Epidermal melanocyte (primary cell): Measurements from ENCODE around the gene DFFB.
A peak's percentile ranks its signal among the peaks of the same experiment; 100 is the strongest.

Experiments
- DNase-seq: peaks from one replicate; pipeline ENCODE4 v3.0.0; 2011; ENCODE audit warnings: low spot score; ENCODE audit not compliant: insufficient read length

Gene DFFB

DNA sequence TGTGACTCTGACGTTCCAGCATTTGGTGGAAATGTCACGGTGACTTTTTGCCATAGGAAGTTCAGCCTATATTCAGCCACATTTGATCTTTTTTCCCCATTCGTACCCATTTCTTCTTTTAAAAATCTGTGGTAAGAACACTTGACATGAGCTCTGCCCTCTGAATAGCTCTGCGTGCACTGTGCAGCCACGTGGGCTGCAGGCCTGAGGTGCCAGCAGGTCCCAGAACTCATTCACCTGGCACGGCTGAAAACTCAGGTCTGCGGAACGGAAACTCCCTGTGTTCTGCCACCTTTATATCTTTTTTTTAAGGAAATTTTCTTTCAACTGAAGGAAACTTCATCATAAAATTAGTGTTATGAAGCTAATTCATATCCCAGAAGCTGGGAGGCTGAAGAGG lies 28.9 kb upstream of the DFFB start:
- DNase-seq: no peak

DNA sequence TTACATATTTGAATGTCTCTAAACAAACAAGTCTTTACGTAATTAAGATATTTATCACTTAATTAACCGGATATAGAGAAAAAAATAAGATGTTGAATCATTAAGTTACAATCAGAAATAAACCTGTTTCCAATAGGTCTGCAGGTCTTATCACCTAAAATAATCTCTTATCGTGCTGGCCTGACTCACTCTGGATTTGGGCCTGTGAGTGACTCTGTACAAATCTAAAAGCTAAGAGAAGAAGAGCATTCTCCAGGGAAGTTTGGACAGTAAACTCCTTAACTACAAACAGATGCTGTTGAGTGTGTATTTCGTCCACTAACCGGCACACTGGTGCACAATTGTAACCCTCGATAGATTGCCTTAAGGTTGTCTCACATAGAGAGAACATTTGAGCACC lies 25.6 kb upstream of the DFFB start:
- DNase-seq: no peak

DNA sequence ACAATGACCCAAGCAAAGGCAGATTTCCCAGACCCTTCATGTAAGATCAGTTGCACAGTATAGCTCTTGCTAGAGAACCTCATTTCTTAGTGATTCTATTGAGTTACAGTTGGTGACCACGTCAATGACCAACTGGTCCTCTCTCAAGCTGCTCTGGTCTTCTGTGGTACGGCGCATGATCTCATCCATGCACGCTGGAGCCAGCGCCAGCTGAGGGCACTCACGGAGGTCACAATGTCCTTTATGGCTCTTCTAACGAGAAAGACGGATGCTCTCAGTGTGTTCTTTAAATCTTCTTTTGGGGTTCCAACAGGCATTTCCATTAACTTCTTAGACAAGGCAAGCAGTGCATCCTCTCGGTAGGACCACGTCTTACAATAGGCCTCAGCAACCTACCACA lies 22.6 kb upstream of the DFFB start:
- no peak for DNase-seq

DNA sequence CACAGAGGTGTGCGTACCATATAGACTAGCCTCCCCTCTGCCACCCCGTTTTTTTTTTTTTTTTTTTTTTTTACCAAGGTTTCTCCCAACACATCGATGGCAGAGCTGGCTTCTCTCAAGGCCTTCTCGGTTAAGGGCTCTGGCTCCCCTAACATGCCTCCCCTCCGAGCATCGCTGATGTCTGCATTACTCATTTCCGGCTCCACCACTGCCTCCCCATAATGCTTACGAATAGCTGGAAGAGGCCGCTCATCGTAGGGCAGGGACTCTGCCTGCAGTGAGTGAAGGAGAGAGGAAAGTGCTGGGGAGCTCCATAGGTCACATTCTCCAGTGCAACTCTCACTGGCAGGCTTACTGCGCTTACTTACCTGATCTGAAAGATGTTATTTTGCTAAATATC lies 20.9 kb upstream of the DFFB start:
- DNase-seq: no peak

DNA sequence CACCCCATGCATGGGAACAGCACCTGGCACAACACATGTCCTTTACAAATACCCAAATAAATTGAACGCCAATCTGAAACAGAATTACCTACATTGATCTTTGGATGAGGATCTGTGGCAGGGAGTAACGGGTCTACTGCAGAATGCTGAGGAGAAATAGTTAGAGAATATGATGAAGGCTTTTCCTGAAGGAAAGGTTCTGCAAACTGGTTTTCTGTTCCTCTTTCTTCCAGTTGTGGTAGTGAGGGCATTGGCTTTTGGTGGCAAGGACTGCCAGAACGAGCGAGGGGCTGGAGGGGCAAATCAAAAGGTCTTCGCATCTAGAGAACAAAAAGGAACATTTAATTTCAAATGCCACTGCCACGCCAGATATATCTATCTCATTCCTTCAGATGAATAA lies 20.1 kb upstream of the DFFB start:
- no peak for DNase-seq

DNA sequence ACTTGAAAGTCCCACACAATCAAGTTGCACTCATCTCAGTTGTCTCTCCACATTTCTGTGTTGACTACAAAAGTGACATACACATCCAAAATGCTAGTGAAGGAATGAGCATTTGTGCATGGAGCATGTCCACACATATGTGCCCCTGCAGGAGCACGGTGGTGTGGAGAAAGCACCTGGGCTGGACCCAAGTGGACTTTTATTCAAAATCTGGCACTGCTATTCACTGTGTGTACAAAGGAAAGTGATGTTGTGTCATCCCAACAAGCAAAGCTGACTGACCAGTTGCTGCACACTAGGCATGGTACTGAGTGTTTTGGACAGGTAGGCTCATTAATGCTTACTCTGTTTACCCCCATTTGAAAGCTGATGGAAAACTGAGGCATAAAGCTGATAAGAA lies 19.6 kb upstream of the DFFB start:
- DNase-seq: no peak

DNA sequence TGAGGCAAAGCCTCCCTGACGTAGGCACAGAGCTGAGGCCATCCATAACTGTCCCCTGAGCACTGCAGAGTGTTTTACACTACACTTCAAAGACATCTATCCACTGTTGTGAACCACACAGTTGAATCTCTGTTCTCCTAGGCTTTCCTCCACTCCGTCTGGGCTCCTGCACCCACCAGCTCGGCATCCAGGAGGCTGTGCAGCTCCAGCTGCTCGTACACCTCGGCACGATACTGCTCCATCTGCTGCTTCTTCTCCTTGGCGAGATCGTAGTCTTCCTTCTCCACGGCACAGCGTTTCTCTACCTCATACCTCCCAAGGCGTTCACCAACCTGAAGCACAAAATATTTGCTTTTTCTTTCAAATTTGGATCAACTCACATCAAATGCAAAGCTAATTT lies 18.5 kb upstream of the DFFB start:
- DNase-seq: no peak

DNA sequence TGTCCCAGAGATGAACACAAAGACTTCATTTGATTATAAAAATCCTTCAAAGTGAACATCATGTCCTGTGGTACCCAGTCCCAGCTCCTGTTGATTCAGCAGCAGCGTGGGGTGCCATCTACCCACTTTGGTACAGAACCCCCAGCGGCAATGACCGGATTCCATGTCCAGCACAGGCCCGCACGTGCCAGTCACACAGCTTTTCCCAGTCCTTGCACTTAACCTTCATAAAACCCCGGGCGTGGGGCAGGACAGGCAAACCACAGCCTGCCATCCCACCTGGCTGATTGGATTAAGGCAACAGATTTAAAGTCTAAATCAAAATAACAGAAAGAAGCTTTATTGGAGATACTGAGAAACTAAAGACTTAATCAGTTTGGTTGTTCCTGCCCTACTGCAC lies 15.8 kb upstream of the DFFB start:
- DNase-seq: no peak

DNA sequence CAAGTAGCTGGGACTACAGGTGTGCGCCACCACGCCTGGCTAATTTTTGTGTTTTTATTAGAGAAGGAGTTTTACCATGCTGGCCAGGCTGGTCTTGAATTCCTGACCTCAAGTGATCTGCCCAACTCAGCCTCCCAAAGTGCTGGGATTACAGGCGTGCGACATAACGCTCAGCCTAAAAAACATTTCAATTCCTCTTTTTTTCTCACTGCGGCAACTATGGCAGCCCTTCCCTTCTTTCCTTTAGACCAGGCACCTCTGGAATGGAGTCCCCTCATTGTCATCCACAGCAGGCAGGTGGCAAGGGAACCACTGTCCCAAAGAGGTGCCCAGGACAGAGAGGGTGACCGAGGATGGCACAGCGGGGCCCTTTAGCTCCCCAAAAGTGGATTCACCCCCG lies 14.4 kb upstream of the DFFB start:
- no peak for DNase-seq

DNA sequence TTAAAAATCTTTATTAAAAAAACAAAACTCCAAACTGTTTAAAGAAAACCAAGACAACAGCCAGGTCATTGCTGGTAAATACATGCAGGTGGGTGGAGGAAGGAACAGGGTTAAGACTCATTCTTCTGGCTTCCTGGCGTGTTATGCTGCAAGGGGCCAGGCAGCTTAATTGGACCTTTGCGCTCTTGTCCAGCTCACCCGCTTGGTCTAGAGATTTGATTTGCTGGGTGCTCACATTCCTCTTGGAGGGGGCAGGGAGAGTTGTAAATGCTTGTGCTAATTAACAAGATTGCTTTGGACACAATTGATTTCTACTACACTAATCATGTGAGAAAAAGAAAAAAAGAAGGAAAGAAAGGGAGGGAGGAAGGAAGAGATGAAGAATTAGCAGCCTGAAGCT lies 10.7 kb upstream of the DFFB start:
- DNase-seq: no peak

DNA sequence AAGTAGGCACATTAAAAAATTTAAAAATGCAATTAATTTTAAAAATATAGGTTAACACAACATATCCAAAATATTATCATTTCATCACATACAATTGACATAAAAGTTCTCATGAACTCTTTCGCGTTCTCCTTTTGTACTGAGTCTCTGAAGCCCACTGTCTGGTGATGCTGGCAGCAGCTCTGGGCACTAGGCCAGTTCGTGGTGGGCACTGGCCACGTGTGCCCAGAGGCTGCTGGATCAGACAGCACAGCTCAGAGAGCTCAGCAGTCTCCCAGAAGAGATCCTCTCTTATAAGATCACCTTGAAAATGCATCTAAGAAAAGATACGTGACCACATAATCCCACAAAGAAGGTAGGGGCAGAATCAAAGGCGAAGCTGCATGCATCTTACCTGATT lies 10.2 kb upstream of the DFFB start:
- peak; percentile 50 for DNase-seq

DNA sequence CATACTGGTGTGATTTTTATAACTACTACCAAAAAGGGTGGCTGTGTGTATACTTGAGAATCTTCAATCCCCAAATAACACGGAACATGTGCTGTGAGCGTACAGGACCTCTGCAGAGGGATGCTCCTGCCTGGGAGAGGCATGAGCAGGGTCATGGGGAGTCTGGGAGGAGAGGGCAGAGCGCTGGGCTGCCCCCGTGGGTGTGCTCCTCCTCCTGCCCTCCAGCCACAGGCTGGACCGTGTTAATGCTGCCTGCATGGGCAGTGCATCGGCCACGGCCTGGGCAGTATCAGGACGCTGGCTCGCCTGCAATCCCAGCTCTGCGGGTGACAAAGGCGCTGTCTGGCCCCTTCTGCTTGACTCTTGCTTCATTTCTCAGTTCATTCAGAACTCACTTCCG lies 6.4 kb upstream of the DFFB start:
- DNase-seq: no peak

DNA sequence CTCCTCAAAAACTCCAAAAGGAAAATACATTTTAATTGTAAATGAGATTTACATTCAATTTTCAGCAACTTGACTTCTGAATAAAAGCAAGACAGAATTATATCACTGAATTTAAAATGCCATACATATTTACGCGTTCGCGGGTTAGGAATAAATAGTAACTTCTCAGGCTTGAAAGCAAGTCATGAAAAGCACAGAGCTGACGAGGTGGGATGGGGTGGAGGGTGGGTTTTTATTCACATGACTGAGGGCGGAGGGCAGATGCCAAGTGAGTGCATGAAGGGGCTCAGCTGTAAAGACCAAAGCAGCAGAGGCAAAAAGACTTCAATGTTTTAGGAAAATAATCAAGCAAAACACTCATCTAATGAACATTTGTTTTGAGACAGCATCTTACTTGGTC lies 6.0 kb upstream of the DFFB start:
- DNase-seq: no peak

DNA sequence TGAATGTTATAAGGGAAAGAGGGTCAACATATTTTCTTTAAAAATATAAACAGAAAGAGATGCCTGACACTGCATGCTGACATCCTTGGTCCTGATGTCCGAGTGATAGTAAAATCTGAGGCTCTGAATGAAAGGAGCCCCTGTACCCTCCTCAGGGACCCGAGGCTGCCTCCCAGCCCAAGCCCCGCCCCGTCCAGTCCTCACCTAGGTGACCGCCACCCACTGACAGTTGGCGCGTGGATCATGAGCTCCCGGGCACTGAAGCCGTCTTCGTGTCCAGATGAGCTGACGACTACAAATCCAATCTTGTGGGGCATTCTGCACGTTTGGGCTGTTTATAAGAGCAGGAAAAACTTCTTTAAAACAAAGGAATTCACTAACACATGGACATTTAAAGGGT lies 5.2 kb upstream of the DFFB start:
- no peak for DNase-seq

DNA sequence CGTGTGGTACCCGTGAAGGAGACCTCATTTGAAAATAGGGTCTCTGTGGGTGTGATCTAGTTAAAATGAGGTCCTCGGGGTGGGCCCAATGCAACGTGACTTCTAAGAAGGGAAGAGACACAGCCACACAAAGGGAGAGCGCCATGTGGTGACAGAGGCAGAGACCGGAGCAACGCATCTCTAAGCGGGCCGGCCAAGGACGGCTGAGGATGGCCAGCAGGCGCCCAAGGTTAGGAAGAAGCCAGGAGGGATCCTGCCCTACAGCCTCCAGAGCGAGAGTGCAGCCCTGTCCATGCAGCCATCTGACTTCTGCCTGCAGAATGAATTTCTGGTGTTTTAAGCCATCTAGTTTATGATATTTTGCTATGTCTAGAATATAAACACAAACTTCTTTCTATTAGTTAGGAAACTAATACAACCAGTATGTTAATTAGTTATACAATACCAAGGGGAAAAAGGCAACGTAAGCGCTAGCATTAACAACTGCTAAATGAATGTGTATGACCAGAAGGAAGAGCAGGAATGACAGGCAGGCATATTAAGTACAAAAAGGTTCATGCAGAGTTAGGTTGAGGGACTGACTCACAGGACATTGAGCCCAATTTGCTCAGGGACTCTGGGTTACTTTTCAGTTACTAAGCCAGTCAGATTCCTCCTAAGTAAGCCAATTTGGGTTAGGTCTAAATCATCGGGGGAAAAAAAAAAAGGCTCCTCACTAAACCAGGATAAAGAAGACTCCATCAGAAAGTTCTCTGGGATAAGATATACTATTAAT lies 4.4 kb upstream of the DFFB start:
- no peak for DNase-seq

DNA sequence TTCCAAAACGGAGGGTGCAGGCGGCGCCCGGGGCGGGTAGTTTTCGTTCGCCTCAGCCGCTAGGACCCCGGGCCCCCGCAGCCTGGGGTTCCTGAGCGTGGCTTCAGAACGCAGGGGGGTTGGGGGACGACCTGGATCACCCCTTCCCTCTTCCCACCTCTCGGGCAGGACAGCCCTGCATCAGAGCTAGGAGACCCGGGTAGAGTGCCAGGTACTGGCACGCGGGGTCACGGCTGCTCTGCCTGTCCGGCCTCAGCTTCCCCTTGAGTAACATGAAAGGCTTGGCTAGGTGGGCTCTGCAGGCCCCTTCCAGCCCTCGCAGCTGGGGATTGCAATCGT lies 484 bp downstream of the DFFB start:
- no peak for DNase-seq

DNA sequence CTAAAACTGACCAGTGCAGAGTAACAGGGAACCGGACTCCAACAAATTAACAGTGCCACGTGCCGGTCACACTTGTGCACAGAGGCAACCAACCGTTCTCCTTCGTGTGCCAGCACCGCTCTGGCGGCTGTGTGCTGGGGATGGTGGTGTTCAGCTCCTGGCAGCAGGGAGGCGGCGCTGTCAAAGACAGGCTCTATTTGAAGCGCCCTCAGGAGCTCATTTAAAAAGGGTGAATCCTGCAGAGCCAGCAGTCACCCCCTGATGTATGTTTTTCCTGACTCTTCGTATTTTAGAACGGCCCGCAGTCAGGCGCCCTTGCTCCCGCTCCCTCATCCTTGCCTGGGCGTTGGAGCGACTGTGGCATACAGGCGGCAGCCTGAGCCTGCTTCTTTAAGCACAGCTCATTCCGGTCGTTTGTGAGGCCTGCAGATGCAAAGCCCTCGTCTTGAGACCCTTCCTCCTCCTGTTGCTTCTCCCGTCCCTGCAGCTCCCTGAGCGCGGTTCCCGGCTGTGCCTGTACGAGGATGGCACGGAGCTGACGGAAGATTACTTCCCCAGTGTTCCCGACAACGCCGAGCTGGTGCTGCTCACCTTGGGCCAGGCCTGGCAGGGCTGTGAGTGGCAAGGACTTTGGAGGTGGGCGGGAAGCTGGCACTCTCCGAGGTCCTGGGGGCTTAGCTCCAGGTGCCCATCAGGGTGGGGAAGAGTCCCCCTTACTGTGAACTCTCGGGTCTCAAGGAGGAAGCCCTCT lies 1.1 kb downstream of the DFFB start:
- no peak for DNase-seq

DNA sequence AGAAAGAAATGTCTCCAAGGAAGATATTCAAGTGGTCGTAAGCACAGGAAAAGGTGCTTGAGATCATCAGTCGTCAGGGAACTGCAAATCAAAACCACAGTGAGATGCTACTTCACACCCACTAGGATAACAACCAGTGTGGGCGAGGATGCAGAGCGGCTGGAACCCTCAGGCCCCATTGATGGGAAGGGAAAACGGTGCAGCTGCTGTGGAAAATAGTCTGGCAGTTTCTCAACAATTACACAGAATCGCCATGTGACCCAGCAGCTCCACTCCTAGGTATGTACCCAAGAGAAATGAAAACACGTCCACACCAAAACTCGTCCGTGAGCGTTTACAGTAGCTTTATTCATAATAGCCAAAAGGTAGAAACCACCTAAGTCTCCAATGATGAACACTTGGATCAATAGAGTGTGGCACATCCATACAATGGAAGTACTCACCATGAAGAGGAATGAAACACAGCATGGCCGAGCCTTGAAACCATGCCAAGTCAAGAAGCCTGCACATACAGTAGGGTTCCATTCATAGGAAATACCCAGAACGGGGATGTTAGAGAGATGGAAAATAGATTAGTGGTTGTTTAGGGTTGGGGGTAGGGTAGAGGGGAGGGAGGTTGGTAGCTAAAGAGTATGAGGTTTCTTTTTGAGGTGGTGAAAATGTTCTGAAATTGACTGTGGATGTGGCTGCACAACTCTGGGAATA lies 6.1 kb downstream of the DFFB start:
- peak; percentile 76 for DNase-seq

DNA sequence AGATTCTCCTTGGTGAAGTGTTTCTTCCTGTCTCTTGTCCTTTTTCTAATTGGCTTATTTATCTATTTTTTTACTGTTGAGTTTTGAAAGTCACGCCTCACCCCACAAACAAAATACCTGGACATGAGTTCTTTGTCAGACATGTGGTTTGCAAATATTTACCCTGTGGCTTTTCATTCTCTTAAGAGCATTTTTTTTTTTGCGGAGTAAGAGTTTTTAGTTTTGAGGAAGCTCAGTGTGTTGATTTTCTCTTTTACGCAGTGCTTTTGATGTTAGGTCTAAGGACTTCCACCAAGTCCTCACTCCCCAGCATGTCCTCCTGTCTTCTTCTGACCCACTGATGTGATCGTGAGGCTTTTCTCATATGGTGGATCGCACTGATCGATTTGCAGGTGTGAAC lies 7.6 kb downstream of the DFFB start:
- DNase-seq: no peak

DNA sequence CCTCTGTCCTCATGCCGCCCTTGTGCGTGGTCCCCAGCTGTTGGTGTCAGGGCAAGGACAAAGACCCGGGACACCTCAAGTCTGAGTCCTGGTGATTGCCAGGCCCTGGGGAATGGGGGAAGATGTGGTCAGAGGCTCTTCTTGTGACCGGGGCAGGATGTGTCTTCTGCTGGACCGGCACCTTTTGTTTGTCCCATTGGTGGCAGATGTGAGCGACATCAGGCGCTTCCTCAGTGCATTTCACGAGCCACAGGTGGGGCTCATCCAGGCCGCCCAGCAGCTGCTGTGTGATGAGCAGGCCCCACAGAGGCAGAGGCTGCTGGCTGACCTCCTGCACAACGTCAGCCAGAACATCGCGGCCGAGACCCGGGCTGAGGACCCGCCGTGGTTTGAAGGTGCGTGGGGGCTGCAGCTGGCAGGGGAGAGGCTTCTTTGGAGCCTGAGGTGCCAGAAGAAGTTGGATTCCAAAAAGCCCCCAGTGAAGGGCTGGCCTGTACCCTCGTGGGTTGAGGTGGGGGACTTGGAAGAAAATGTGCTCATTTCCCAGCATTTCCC lies 8.4 kb downstream of the DFFB start:
- no peak for DNase-seq

DNA sequence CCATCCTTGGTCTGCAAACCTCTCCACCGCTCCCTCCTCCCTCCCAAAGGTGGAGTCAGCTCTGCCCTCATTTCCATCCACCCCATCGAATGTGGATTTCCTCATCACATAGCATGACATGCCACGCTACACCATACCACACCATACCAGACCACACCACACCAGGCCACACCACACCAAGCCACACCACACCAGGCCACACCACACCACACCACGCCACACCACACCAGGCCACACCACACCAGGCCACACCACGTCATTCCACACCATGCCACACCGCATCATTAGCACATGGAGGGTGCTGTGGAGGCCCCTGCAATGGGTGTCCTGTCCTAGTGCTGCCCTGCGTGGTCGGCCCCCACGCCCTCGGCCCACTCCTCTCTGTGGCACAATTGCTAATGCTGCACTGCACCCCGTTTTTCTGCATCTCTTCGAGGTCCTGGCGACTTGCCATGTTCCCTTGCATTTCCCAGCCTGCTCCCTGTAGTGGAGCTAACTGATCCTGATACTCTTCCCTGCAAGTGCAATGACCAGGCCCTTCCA lies 11.3 kb downstream of the DFFB start:
- no peak for DNase-seq

DNA sequence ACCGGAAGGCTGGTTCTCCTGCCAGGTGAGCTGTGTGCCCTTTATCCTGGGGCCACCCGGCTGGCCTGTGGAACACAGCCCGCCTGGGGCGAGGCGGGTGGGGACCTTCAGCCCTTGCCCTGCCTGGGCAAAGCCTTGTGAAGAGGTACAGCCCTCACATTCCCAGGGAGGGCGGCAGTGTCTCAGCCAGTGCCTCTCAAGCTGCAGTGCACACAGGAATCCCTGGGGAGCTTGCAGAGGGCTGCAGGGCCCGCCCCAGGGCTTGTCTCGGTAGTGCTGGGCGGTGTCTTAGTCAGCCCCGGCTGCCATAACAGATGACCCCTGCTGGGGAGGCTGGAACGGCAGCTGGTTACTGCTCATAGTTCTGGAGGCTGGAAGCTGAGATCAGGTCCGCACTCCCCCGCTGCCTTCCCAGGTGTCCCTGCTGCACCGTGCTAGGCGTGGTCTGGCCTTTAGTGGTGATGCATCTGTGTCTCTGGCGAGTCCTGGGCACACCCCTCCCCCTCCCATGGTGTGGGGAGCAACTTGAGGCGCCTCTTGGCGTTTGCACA lies 12.6 kb downstream of the DFFB start:
- DNase-seq: no peak
